AG04449 (cell line): ENCODE measurements around the gene TMEM198.
A peak's percentile ranks its signal among the peaks of the same experiment; 100 is the strongest.

ENCODE experiments used
- CTCF ChIA-PET: fragments of 350-600 bp; formaldehyde crosslinking; extraction: SDS; loops from one replicate; lab custom pipeline; 2021; ENCODE audit warnings: antibody characterized with exemption; lab: Yijun Ruan, JAX
- POLR2A ChIA-PET: fragments of 400-600, 350-600 bp; formaldehyde crosslinking; extraction: SDS; loops from one replicate; lab custom pipeline; 2020; ENCODE audit warnings: antibody characterized with exemption, inconsistent platforms; lab: Yijun Ruan, JAX
- DNase-seq: peaks from one replicate; pipeline ENCODE4 v3.0.0-alpha.2; 2010; ENCODE audit warnings: low read depth, low spot score
- H3K4me3 ChIP-seq: 2 replicates; pipeline ENCODE4 v1.5.1; 2011; ENCODE audit warnings: low read depth, mild to moderate bottlenecking, control low read depth, low read length
- CTCF ChIP-seq: IDR thresholded peaks from one replicate; pipeline ENCODE4 v1.5.1; 2011; ENCODE audit warnings: mild to moderate bottlenecking, moderate library complexity, low read length, control low read depth, inconsistent platforms; ENCODE audit not compliant: insufficient read depth; ENCODE audit errors: missing control alignments

Gene TMEM198

GRCh38 chr2:219553168-219553417 lies 9.3 kb downstream of the TMEM198 start:
- no peak for TF ChIP-seq CTCF
- DNase-seq: no peak
- ChIA-PET CTCF (interaction anchor here (1.2 to 7.0 kb wide), 6 partner anchors 9 to 137 kb away, joined by 4 to 72 read pairs (median 8); no protein-coding TSS in a partner anchor), POLR2A (interaction anchor here (1.0 to 2.0 kb wide), 4 partner anchors 9 to 55 kb away, joined by 3 to 9 read pairs (median 7); partner anchors contain the start of genes CHPF, GMPPA, INHA and OBSL1)
- peak overlapping the region; percentile 73 for H3K4me3 ChIP-seq

GRCh38 chr2:219553463-219553963 lies 9.7 kb downstream of the TMEM198 start:
- POLR2A ChIA-PET: interaction anchor here (2.0 kb wide), 2 partner anchors 18 to 44 kb away, joined by 7 to 9 read pairs; partner anchors contain the start of genes INHA, OBSL1 and STK11IP

GRCh38 chr2:219554350-219554749 lies 10.5 kb downstream of the TMEM198 start:
- POLR2A ChIA-PET: no interaction called here
- TF ChIP-seq CTCF: no peak
- no peak overlapping the region for H3K4me3 ChIP-seq
- CTCF ChIA-PET: interaction anchor here (0.9 to 7.0 kb wide), 3 partner anchors 7 to 135 kb away, joined by 3 to 72 read pairs (median 11); no protein-coding TSS in a partner anchor
- no peak for DNase-seq

More at GRCh38 chr2:219553463-219553963, 9.7 kb downstream of the TMEM198 start:
- H3K4me3 ChIP-seq: no peak overlapping the region
- CTCF ChIA-PET: interaction anchor here (0.9 to 7.0 kb wide), 5 partner anchors 8 to 136 kb away, joined by 3 to 72 read pairs (median 5); no protein-coding TSS in a partner anchor
- no peak for DNase-seq
- TF ChIP-seq CTCF: no peak

- CTCF ChIA-PET: interaction anchor here (2.6 kb wide), 1 partner anchor 15 kb away, joined by 9 read pairs; no protein-coding TSS in a partner anchor
- DNase-seq: no peak
- no peak for TF ChIP-seq CTCF
- no peak overlapping the region for H3K4me3 ChIP-seq
- POLR2A ChIA-PET: interaction anchor here (0.6 kb wide), 1 partner anchor 13 kb away, joined by 3 read pairs; no protein-coding TSS in a partner anchor
These were observed 12.1 kb downstream of the TMEM198 start for GRCh38 chr2:219555956-219556355.

- no peak for TF ChIP-seq CTCF
- ChIA-PET CTCF (interaction anchor here (2.6 kb wide), 1 partner anchor 15 kb away, joined by 9 read pairs; no protein-coding TSS in a partner anchor), POLR2A (interaction anchor here (1.0 kb wide), 1 partner anchor 11 kb away, joined by 3 read pairs; no protein-coding TSS in a partner anchor)
- no peak overlapping the region for H3K4me3 ChIP-seq
- DNase-seq: no peak
These were observed 12.6 kb downstream of the TMEM198 start for GRCh38 chr2:219556413-219556812.

- CTCF ChIA-PET: interaction anchor here (1.4 to 2.6 kb wide), 2 partner anchors 16 to 132 kb away, joined by 7 to 9 read pairs; no protein-coding TSS in a partner anchor
- TF ChIP-seq CTCF: no peak
- no peak for DNase-seq
- H3K4me3 ChIP-seq: no peak overlapping the region
- POLR2A ChIA-PET: interaction anchor here (1.0 to 1.6 kb wide), 2 partner anchors 12 to 40 kb away, joined by 3 to 4 read pairs; partner anchors contain the start of gene STK11IP
These were observed 13.5 kb downstream of the TMEM198 start for GRCh38 chr2:219557320-219557719.
